ENCODE data around the gene VPS13D.

VPS13D gene

DNA sequence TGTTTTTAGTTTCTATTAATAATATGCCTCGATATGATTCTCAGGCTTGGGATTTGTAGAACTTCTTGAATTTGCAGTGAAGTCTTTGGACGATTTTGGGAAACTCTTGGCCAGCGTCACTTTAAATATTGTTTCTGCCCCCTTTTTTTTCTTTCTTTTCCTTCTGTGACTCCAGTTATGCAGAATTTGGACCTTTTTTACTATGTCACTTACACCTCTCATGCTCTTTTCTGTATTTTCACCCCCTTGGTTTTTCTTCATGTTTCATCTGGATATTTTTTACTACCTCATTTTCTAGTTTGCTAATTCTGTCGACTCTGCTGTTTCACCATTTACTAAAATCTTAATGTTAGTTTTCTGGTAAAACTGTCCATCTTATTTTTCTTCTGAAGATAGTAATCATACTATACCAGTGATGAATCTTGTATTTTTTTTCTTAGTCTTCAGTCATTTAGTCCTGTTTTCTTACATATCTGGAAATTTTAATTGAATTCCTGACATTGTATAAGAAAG, 214.6 kb downstream of the VPS13D start:
- TF ChIP-seq, protein P1, sequence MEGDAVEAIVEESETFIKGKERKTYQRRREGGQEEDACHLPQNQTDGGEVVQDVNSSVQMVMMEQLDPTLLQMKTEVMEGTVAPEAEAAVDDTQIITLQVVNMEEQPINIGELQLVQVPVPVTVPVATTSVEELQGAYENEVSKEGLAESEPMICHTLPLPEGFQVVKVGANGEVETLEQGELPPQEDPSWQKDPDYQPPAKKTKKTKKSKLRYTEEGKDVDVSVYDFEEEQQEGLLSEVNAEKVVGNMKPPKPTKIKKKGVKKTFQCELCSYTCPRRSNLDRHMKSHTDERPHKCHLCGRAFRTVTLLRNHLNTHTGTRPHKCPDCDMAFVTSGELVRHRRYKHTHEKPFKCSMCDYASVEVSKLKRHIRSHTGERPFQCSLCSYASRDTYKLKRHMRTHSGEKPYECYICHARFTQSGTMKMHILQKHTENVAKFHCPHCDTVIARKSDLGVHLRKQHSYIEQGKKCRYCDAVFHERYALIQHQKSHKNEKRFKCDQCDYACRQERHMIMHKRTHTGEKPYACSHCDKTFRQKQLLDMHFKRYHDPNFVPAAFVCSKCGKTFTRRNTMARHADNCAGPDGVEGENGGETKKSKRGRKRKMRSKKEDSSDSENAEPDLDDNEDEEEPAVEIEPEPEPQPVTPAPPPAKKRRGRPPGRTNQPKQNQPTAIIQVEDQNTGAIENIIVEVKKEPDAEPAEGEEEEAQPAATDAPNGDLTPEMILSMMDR (IDR thresholded peaks at IDR 0.05; ENCODE audit: insufficient read depth, low read depth, low read length, missing control alignments) = no peak
- H3K4me3 ChIP-seq (ENCODE audit: low read length) = no peak overlapping the region
- no peak for DNase-seq (ENCODE audit: low read depth)

DNA sequence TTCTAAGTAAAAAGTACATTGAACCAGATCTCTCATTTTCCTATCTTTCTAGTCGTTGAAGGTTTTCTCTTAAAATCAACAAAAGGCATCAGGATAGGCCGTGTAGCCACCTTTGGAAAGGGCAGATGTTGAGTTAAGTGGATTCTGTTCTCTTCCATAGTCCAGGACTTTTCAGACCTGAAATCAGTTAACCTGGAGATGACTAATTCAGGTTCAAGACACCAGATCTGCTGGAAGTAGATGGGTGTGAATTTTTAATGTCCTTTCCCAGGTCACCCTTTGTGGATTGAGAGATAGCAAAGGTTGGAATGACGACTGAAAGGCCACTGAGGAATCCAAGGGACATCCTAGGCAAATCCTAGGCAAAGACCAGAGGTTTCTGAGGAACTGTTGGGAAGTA, 215.4 kb downstream of the VPS13D start:
- no peak for DNase-seq (ENCODE audit: low read depth)
- no peak overlapping the region for H3K4me3 ChIP-seq (ENCODE audit: low read length)
- TF ChIP-seq, protein P1 (IDR thresholded peaks at IDR 0.05; ENCODE audit: insufficient read depth, low read depth, low read length, missing control alignments) = no peak

DNA sequence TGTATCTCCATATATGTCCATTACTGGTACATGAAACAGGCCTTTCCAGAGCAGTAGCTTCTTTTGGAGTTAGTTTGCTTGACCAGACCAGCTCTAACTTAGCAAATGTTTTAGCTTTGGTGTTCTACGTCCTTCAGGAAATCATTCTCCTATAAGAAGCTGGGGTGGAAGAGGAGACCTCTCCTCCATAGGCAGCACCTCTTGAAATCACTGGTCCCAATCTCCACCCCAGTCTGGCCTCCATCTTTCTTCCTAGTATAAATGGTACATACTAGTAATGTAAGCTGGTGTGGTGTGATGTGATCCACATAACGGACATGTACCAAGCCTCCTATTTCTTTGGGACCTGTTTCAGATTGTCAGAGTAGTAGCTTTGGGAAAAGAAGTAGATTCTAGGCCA, 216.8 kb downstream of the VPS13D start:
- TF ChIP-seq, protein P1 (IDR thresholded peaks at IDR 0.05; ENCODE audit: insufficient read depth, low read depth, low read length, missing control alignments) = no peak
- no peak for DNase-seq (ENCODE audit: low read depth)

DNA sequence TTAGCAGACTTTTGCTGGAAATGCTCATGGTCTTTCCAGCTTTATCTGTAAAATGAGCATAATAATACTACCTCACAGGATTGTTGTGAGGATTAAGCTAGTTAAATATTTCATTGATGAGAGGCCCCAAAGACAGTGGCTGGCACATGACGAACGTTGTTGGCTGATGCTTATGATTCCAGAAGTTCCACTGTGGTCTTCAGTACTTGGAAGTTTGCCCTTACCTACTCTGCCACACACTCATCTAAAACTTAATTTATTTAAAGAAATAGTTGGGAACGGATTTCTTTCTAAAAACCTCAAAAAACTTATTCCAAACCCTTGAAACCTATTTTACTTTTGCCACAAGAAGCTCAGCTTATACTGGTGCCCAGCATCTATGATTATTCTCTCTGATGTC, 217.5 kb downstream of the VPS13D start:
- no peak for DNase-seq (ENCODE audit: low read depth)
- TF ChIP-seq, protein P1 (IDR thresholded peaks at IDR 0.05; ENCODE audit: insufficient read depth, low read depth, low read length, missing control alignments) = no peak
- H3K4me3 ChIP-seq (ENCODE audit: low read length) = no peak overlapping the region

More for the DNA sequence above, 216.8 kb downstream of the VPS13D start:
- no peak overlapping the region for H3K4me3 ChIP-seq (ENCODE audit: low read length)

DNA sequence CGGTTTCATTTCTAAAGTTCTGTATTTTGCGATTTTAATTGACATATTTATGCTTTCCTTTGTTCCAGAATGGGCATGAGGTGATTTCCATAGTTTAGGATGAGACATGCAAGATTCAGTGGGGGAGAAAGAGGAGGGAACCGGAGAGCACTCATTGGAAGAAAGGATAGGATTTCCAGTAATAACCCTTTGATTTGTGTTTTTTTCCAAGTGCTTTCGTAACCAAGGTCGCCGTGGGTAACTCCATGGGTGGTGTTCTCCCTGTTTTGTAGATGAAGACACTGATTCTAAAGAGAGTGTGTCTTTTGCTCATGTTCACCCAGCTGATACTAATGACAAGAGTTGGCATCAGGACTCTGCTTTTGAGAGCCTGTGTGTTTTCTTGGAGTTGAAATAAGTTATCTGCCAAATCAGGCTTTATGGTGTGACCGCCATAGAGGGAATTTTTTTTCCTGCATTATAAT, 218.1 kb downstream of the VPS13D start:
- no peak for DNase-seq (ENCODE audit: low read depth)
- H3K4me3 ChIP-seq (ENCODE audit: low read length) = no peak overlapping the region
- TF ChIP-seq, protein P1 (IDR thresholded peaks at IDR 0.05; ENCODE audit: insufficient read depth, low read depth, low read length, missing control alignments) = no peak

DNA sequence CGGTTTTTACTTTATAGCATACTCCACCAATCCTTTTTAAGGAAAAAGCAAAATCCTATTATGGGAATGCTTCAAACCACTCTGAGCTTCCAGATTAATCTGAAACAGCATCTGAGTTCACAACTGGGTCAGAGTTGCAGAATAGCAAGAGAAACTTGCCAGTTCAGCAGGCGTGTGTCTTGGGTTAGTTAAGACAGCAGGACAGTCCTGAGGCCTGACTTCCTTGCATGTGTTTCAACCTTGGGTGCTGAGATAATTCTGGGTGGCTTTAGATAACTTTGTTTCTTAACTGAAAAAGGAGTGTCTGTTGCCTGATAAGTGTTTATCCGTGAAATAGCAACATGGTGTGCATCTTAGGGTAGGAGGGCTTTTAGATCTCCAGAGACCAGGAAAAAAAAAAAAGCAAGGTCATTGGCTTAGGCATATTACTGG, 218.9 kb downstream of the VPS13D start:
- DNase-seq (ENCODE audit: low read depth) = no peak
- TF ChIP-seq, protein P1 (IDR thresholded peaks at IDR 0.05; ENCODE audit: insufficient read depth, low read depth, low read length, missing control alignments) = no peak
- no peak overlapping the region for H3K4me3 ChIP-seq (ENCODE audit: low read length)

- TF ChIP-seq, protein P1 (IDR thresholded peaks at IDR 0.05; ENCODE audit: insufficient read depth, low read depth, low read length, missing control alignments) = no peak
- no peak for DNase-seq (ENCODE audit: low read depth)
- no peak overlapping the region for H3K4me3 ChIP-seq (ENCODE audit: low read length)
Observed at GRCh38 chr1:12450090-12450755, 220.4 kb downstream of the VPS13D start.
